OCI-LY1 (cell line): Measurements from ENCODE around the gene ZNF18.

Experiments
- H2AFZ ChIP-seq: fragments of 200-600 bp; sonication (generic), shearing (Covaris generic); 2 replicates; pipeline ENCODE4 v1.6.0; 2014; ENCODE audit warnings: antibody characterized with exemption, mild to moderate bottlenecking, low read length
- H3F3A ChIP-seq: fragments of 200-600 bp; sonication (generic), shearing (Covaris generic); 2 replicates; pipeline ENCODE4 v1.6.0; 2014; ENCODE audit warnings: mild to moderate bottlenecking, antibody characterized with exemption, low read length, moderate library complexity; ENCODE audit not compliant: insufficient read depth
- H3K27ac ChIP-seq: fragments of 200-600 bp; sonication (generic); 2 replicates; pipeline ENCODE4 v1.5.1; 2014; ENCODE audit warnings: low read length, mixed run types, mild to moderate bottlenecking, low read depth; ENCODE audit not compliant: poor library complexity, severe bottlenecking
- H3K27me3 ChIP-seq: fragments of 200-600 bp; sonication (generic); 2 replicates; pipeline ENCODE4 v1.6.0; 2014; ENCODE audit warnings: antibody characterized with exemption, mild to moderate bottlenecking, low read length, moderate library complexity; ENCODE audit not compliant: insufficient read depth
- H3K36me3 ChIP-seq: fragments of 200-600 bp; sonication (generic); 2 replicates; pipeline ENCODE4 v1.6.1; 2014; ENCODE audit warnings: mild to moderate bottlenecking, antibody characterized with exemption, low read length, moderate library complexity, mixed read lengths; ENCODE audit not compliant: insufficient read depth
- H3K4me1 ChIP-seq: fragments of 200-600 bp; sonication (generic); 2 replicates; pipeline ENCODE4 v1.5.1; 2014; ENCODE audit warnings: mild to moderate bottlenecking, low read length, moderate library complexity; ENCODE audit not compliant: insufficient read depth, severe bottlenecking
- H3K4me2 ChIP-seq: fragments of 200-600 bp; sonication (generic), shearing (Covaris generic); 2 replicates; pipeline ENCODE4 v1.6.1; 2014; ENCODE audit warnings: low read length
- H3K4me3 ChIP-seq: fragments of 200-600 bp; sonication (generic); 2 replicates; pipeline ENCODE4 v1.5.1; 2014; ENCODE audit warnings: low read length, low read depth, mild to moderate bottlenecking, mixed read lengths; ENCODE audit not compliant: poor library complexity, severe bottlenecking
- H3K79me2 ChIP-seq: fragments of 200-600 bp; shearing (Covaris generic); 2 replicates; pipeline ENCODE4 v1.6.1; 2016; ENCODE audit warnings: mixed run types, low read length, mixed read lengths; ENCODE audit not compliant: insufficient read depth
- H3K9ac ChIP-seq: fragments of 200-600 bp; sonication (generic), shearing (Covaris generic); 2 replicates; pipeline ENCODE4 v1.6.1; 2014; ENCODE audit warnings: mild to moderate bottlenecking, low read length, mixed read lengths
- H3K9me2 ChIP-seq: fragments of 200-600 bp; sonication (generic), shearing (Covaris generic); 2 replicates; pipeline ENCODE4 v1.6.1; 2014; ENCODE audit warnings: low read depth, mild to moderate bottlenecking, low read length, mixed read lengths
- H3K9me3 ChIP-seq: fragments of 200-600 bp; shearing (Covaris generic); 2 replicates; pipeline ENCODE4 v1.6.1; 2014; ENCODE audit warnings: low read length, mixed read lengths
- H4K20me1 ChIP-seq: fragments of 200-600 bp; sonication (generic), shearing (Covaris generic); 2 replicates; pipeline ENCODE4 v1.6.0; 2016; ENCODE audit warnings: mild to moderate bottlenecking, low read length; ENCODE audit not compliant: insufficient read depth
- EZH2 ChIP-seq: fragments of 200-600 bp; sonication (generic), shearing (Covaris generic); IDR thresholded peaks from 2 replicates; pipeline ENCODE4 v1.8.0; 2017; ENCODE audit warnings: borderline replicate concordance, mixed run types, mild to moderate bottlenecking, antibody characterized with exemption, low read length, moderate library complexity, mixed read lengths
- TF ChIP-seq, protein P1 (sequence below): fragments of 200-600 bp; sonication (generic), shearing (Covaris generic); IDR thresholded peaks from 2 replicates; pipeline ENCODE4 v1.5.1; 2017; ENCODE audit warnings: mild to moderate bottlenecking, antibody characterized with exemption, low read length, moderate library complexity, mixed read lengths

The ZNF18 gene

DNA sequence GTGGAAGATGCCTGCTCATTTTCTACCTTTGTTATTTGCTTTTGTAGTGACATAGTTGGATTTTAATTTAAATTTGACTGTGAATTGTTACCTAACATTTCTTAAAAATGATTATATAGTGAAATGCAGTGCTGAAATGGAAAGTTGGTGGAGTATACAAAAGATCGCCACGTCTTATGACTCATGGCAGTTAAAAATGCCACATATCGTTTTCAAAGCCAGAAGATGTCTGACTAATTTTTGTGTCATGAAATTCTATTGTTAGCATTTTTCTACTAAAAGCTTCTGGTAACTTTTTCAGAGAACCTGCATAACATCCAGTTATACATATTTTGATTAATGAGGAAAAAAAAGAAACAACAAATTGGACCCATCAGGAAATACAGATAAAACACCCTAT, 44.0 kb upstream of the ZNF18 start:
- no peak overlapping the region for H3K9ac ChIP-seq
- H3K27ac ChIP-seq, result no peak overlapping the region
- no peak overlapping the region for H2AFZ ChIP-seq
- H3K9me3 ChIP-seq, result no peaks in the 10 kb centered on the region
- H4K20me1 ChIP-seq, result no peaks in the 10 kb centered on the region
- H3K36me3 ChIP-seq, result no peaks in the 10 kb centered on the region
- H3F3A ChIP-seq, result no peaks in the 10 kb centered on the region
- no peaks in the 10 kb centered on the region for H3K27me3 ChIP-seq
- no peaks in the 10 kb centered on the region for H3K4me1 ChIP-seq
- H3K79me2 ChIP-seq, result peaks cover 24% of the 10 kb centered on the region
- no peak overlapping the region for H3K4me3 ChIP-seq
- TF ChIP-seq EZH2, result no peak
- TF ChIP-seq, protein P1, sequence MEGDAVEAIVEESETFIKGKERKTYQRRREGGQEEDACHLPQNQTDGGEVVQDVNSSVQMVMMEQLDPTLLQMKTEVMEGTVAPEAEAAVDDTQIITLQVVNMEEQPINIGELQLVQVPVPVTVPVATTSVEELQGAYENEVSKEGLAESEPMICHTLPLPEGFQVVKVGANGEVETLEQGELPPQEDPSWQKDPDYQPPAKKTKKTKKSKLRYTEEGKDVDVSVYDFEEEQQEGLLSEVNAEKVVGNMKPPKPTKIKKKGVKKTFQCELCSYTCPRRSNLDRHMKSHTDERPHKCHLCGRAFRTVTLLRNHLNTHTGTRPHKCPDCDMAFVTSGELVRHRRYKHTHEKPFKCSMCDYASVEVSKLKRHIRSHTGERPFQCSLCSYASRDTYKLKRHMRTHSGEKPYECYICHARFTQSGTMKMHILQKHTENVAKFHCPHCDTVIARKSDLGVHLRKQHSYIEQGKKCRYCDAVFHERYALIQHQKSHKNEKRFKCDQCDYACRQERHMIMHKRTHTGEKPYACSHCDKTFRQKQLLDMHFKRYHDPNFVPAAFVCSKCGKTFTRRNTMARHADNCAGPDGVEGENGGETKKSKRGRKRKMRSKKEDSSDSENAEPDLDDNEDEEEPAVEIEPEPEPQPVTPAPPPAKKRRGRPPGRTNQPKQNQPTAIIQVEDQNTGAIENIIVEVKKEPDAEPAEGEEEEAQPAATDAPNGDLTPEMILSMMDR, result no peak
- no peaks in the 10 kb centered on the region for H3K9me2 ChIP-seq
- no peak overlapping the region for H3K4me2 ChIP-seq

DNA sequence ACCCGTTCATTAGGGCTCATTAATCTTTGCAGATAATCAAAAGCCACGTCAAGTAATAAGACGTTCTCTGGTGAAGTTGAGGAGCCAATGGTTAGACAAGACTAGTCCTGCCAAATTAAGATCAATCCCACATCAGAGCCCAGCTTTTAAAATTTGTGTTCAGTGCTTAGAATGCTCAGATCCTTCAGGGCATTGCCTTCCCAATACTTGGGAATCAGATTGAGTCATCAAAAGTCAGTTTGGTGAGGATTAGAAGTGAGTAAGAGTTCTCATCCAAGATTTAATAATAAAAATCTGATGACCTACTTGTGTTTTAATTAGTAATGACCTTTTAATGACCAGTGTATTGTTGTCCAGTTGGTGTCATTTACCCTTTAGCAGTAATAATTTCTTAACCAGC, 43.2 kb upstream of the ZNF18 start:
- Histone ChIP-seq H3K4me1 (no peaks in the 10 kb centered on the region), H3K36me3 (no peaks in the 10 kb centered on the region), H3K9ac (no peak overlapping the region), H3K27ac (no peak overlapping the region), H3K9me2 (no peaks in the 10 kb centered on the region), H3K79me2 (peaks cover 24% of the 10 kb centered on the region), H3K4me2 (no peak overlapping the region), H3K9me3 (no peaks in the 10 kb centered on the region), H2AFZ (no peak overlapping the region), H3K27me3 (no peaks in the 10 kb centered on the region), H3K4me3 (no peak overlapping the region), H4K20me1 (no peaks in the 10 kb centered on the region), H3F3A (no peaks in the 10 kb centered on the region)
- no peak for TF ChIP-seq EZH2
- TF ChIP-seq, protein P1, result no peak

DNA sequence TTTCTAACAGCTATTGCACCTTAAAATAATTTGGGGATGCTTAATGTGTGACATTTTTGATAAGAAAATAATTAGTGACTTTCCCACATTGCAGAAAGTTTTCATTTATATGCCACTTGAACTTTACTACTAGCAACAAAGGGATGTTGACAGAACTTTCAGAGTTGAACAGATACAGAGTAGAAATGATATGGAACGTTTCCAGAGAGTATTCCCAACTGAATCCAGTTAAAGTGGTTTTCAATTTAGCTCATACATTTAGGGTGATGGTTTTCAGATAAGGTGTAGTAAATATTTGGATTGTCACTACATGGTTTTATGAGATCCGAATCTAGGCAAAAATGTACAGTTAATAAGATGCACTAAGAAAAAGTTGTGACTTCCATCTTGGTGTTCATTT, 40.7 kb upstream of the ZNF18 start:
- Histone ChIP-seq H3K27me3 (no peaks in the 10 kb centered on the region), H3K4me2 (no peak overlapping the region), H3K36me3 (peaks cover 7% of the 10 kb centered on the region), H4K20me1 (no peaks in the 10 kb centered on the region), H3F3A (no peaks in the 10 kb centered on the region), H3K9me3 (no peaks in the 10 kb centered on the region), H3K9me2 (no peaks in the 10 kb centered on the region), H3K9ac (no peak overlapping the region), H2AFZ (no peak overlapping the region), H3K4me3 (no peak overlapping the region), H3K4me1 (no peaks in the 10 kb centered on the region), H3K79me2 (peaks cover 22% of the 10 kb centered on the region; the same call in 1 of the 2 replicates), H3K27ac (no peak overlapping the region)
- TF ChIP-seq EZH2, result no peak
- TF ChIP-seq, protein P1, result no peak
